IPS DF 6.9 (cell line): ENCODE data around the gene LRRC14B.

Source experiments
- DNase-seq: peaks from one replicate; pipeline ENCODE4 v3.0.0-alpha.2; 2013; ENCODE audit warnings: low read depth, low spot score
- H3K27ac ChIP-seq: one replicate; pipeline ENCODE4 v1.5.1; 2013; ENCODE audit warnings: low read length, control low read depth
- H3K27me3 ChIP-seq: 2 replicates; pipeline ENCODE4 v1.6.1; 2013; ENCODE audit warnings: mild to moderate bottlenecking, low read length; ENCODE audit not compliant: control insufficient read depth, insufficient read depth
- H3K36me3 ChIP-seq: 2 replicates; pipeline ENCODE4 v1.6.1; 2013; ENCODE audit warnings: low read length; ENCODE audit not compliant: control insufficient read depth, insufficient read depth
- H3K4me1 ChIP-seq: 2 replicates; pipeline ENCODE4 v1.6.1; 2013; ENCODE audit warnings: low read length; ENCODE audit not compliant: control insufficient read depth, insufficient read depth
- H3K4me3 ChIP-seq: 2 replicates; pipeline ENCODE4 v1.5.1; 2013; ENCODE audit warnings: mild to moderate bottlenecking, low read length
- H3K9me3 ChIP-seq: 2 replicates; pipeline ENCODE4 v1.6.1; 2013; ENCODE audit warnings: low read length, inconsistent platforms; ENCODE audit not compliant: control insufficient read depth, insufficient read depth
- WGBS: extraction: QIAGEN DNeasy Blood & Tissue Kit; methylation state at CpG from one replicate; pipeline ENCODE4 v1.1.7; 2013; ENCODE audit warnings: mixed read lengths, missing lambda C conversion rate; ENCODE audit not compliant: insufficient read length, insufficient coverage; 5-methylcytosine and 5-hydroxymethylcytosine counted together

The LRRC14B gene

GRCh38 chr5:167982-168660 is 23.2 kb upstream of the LRRC14B start:
- Histone ChIP-seq H3K4me3 (no peak overlapping the region), H3K36me3 (peaks cover 14% of the 10 kb centered on the region), H3K27me3 (no peaks in the 10 kb centered on the region), H3K27ac (no peak overlapping the region), H3K9me3 (no peaks in the 10 kb centered on the region), H3K4me1 (no peaks in the 10 kb centered on the region)
- no peak for DNase-seq
- WGBS, result no CpG with 5 or more reads among the region's 18 CpGs

- H3K9me3 ChIP-seq, result no peaks in the 10 kb centered on the region
- H3K36me3 ChIP-seq, result peaks cover 20% of the 10 kb centered on the region
- no peak overlapping the region for H3K27ac ChIP-seq
- no CpG with 5 or more reads among the region's 32 CpGs for WGBS
- no peak overlapping the region for H3K4me3 ChIP-seq
- H3K27me3 ChIP-seq, result no peaks in the 10 kb centered on the region
- DNase-seq, result no peak
- H3K4me1 ChIP-seq, result no peaks in the 10 kb centered on the region
Observed at GRCh38 chr5:169071-169727, 22.1 kb upstream of the LRRC14B start.

- whole genome bisulfite sequencing, result no CpG with 5 or more reads among the region's 12 CpGs
- H3K9me3 ChIP-seq, result no peaks in the 10 kb centered on the region
- no peak for DNase-seq
- peaks cover 20% of the 10 kb centered on the region for H3K36me3 ChIP-seq
- no peaks in the 10 kb centered on the region for H3K27me3 ChIP-seq
- H3K27ac ChIP-seq, result no peak overlapping the region
- no peaks in the 10 kb centered on the region for H3K4me1 ChIP-seq
- H3K4me3 ChIP-seq, result no peak overlapping the region
Observed at GRCh38 chr5:169728-170094, 21.6 kb upstream of the LRRC14B start.

GRCh38 chr5:170971-171800 is 20.1 kb upstream of the LRRC14B start:
- no peak overlapping the region for H3K4me3 ChIP-seq
- peaks cover 24% of the 10 kb centered on the region for H3K36me3 ChIP-seq
- H3K4me1 ChIP-seq, result no peaks in the 10 kb centered on the region
- no peaks in the 10 kb centered on the region for H3K9me3 ChIP-seq
- H3K27me3 ChIP-seq, result no peaks in the 10 kb centered on the region
- H3K27ac ChIP-seq, result no peak overlapping the region
- DNase-seq, result no peak
- WGBS, result no CpG with 5 or more reads among the region's 37 CpGs

GRCh38 chr5:171801-172331 is 19.4 kb upstream of the LRRC14B start:
- Histone ChIP-seq H3K27ac (no peak overlapping the region), H3K36me3 (peaks cover 26% of the 10 kb centered on the region), H3K27me3 (no peaks in the 10 kb centered on the region), H3K9me3 (no peaks in the 10 kb centered on the region), H3K4me1 (no peaks in the 10 kb centered on the region), H3K4me3 (no peak overlapping the region)
- DNase-seq, result no peak
- no CpG with 5 or more reads among the region's 23 CpGs for WGBS

GRCh38 chr5:172421-172820 is 18.9 kb upstream of the LRRC14B start:
- Histone ChIP-seq H3K27me3 (no peaks in the 10 kb centered on the region), H3K4me3 (no peak overlapping the region), H3K36me3 (peaks cover 26% of the 10 kb centered on the region), H3K4me1 (no peaks in the 10 kb centered on the region), H3K27ac (no peak overlapping the region), H3K9me3 (no peaks in the 10 kb centered on the region)
- DNase-seq, result no peak
- WGBS, result no CpG with 5 or more reads among the region's 13 CpGs

- H3K36me3 ChIP-seq, result peaks cover 26% of the 10 kb centered on the region
- no peak overlapping the region for H3K4me3 ChIP-seq
- WGBS, result no CpG with 5 or more reads among the region's 17 CpGs
- H3K4me1 ChIP-seq, result no peaks in the 10 kb centered on the region
- no peaks in the 10 kb centered on the region for H3K9me3 ChIP-seq
- DNase-seq, result no peak
- H3K27ac ChIP-seq, result no peak overlapping the region
- H3K27me3 ChIP-seq, result no peaks in the 10 kb centered on the region
Observed at GRCh38 chr5:172841-173251, 18.4 kb upstream of the LRRC14B start.

GRCh38 chr5:173392-174290 is 17.7 kb upstream of the LRRC14B start:
- H3K4me1 ChIP-seq, result no peaks in the 10 kb centered on the region
- H3K36me3 ChIP-seq, result peaks cover 26% of the 10 kb centered on the region
- no peaks in the 10 kb centered on the region for H3K27me3 ChIP-seq
- H3K27ac ChIP-seq, result no peak overlapping the region
- no peak overlapping the region; the same call in 1 of the 2 replicates for H3K4me3 ChIP-seq
- DNase-seq, result no peak
- no peaks in the 10 kb centered on the region for H3K9me3 ChIP-seq
- WGBS, result no CpG with 5 or more reads among the region's 22 CpGs

- DNase-seq, result no peak
- Histone ChIP-seq H3K36me3 (peaks cover 26% of the 10 kb centered on the region), H3K9me3 (no peaks in the 10 kb centered on the region), H3K4me1 (no peaks in the 10 kb centered on the region), H3K27me3 (no peaks in the 10 kb centered on the region), H3K4me3 (no peak overlapping the region), H3K27ac (no peak overlapping the region)
- WGBS, result no CpG with 5 or more reads among the region's 5 CpGs
Observed at GRCh38 chr5:174291-174600, 17.0 kb upstream of the LRRC14B start.
